Activated naive CD8-positive, alpha-beta T cell (primary cell): Measurements from ENCODE around the gene CELSR3.

Experiments used
- H3K27ac Mint-ChIP-seq: one replicate; pipeline ENCODE4 v1.8.0; 2021; ENCODE audit warnings: mixed read lengths
- H3K27me3 Mint-ChIP-seq: one replicate; pipeline ENCODE4 v1.8.0; 2021; ENCODE audit warnings: mixed read lengths
- H3K36me3 Mint-ChIP-seq: one replicate; pipeline ENCODE4 v1.8.0; 2021; ENCODE audit warnings: mixed read lengths
- H3K4me1 Mint-ChIP-seq: one replicate; pipeline ENCODE4 v1.8.0; 2021; ENCODE audit warnings: low read depth, mixed read lengths
- H3K4me3 Mint-ChIP-seq: one replicate; pipeline ENCODE4 v1.8.0; 2021; ENCODE audit warnings: mild to moderate bottlenecking, mixed read lengths
- H3K9me3 Mint-ChIP-seq: one replicate; pipeline ENCODE4 v1.8.0; 2021; ENCODE audit warnings: low read depth, mixed read lengths

The CELSR3 gene

DNA sequence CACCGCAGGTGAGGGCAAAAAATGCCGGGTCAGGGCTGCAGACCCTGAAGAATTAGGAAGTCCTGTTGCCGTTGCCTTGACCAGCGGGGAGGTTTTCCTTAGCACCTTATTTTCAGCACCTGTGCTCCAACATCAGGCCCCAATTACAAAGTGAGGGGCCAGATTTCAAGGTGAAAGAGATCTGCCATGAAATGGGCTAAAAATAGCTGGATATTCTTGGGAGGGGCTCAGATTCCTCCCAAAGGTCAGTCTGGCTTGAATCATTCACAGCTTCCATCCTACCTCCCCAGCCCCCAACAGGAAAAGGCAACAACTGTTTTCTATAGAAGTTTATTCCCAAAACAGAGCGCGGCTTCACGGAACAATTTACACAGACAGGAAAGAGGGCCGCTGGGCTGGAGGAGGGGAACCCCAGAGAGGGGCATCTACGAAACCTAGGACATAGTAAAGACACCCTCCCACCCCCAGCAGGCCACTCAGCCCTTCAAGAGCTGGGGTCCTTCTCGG, 26.5 kb downstream of the CELSR3 start:
- no peaks in the 10 kb centered on the region for H3K36me3 Mint-ChIP-seq
- H3K9me3 Mint-ChIP-seq = no peaks in the 10 kb centered on the region
- no peaks in the 10 kb centered on the region for H3K27me3 Mint-ChIP-seq
- H3K27ac Mint-ChIP-seq = no peak overlapping the region
- H3K4me1 Mint-ChIP-seq = peaks cover 18% of the 10 kb centered on the region
- peak overlapping the region; percentile 87 for H3K4me3 Mint-ChIP-seq

GRCh38 chr3:48635222-48636021, 27.3 kb downstream of the CELSR3 start, which contains the start of gene SLC26A6:
SLC26A6 (minus strand) TSS chr3:48635461; CDS start chr3:48635393, 68 bp downstream.
- H3K4me1 Mint-ChIP-seq = peaks cover 18% of the 10 kb centered on the region
- no peaks in the 10 kb centered on the region for H3K9me3 Mint-ChIP-seq
- H3K36me3 Mint-ChIP-seq = no peaks in the 10 kb centered on the region
- peak within 1 kb of the TSS; percentile 87 for H3K4me3 Mint-ChIP-seq
- no peaks in the 10 kb centered on the region for H3K27me3 Mint-ChIP-seq
- H3K27ac Mint-ChIP-seq = peak within 1 kb of the TSS; percentile 46

DNA sequence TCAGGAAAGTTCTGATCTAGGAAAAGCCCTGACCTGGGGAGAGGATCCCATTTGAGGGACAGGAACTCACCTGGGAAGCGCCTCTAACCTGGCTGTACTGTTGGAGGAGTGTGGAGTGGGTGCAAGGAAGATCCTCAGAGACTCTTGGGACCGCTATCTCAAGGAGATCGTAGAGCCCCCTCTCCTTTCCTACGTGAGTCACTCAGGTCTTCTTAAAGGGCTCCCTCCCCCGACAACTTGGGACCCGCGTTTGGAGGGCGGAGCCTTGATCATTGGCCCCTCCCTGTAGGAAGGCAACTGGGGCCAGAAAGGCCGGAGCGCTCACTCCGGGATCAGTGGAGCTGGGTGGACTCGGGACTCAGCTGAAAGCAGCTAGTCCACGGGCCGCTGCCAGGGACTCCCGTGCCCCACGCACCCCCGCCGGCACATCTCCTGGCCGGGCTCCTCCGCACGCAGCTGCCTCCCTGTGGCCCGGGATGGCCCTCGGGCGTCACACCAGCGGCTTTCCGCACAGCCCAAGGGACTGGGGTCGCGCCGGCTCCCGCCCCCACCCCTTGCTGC, 27.9 kb downstream of the CELSR3 start:
- H3K27ac Mint-ChIP-seq = peak overlapping the region; percentile 10

GRCh38 chr3:48633743-48634142, 28.9 kb downstream of the CELSR3 start:
- Mint-ChIP-seq H3K36me3 (no peaks in the 10 kb centered on the region), H3K4me1 (peaks cover 18% of the 10 kb centered on the region), H3K27ac (no peak overlapping the region), H3K9me3 (no peaks in the 10 kb centered on the region), H3K27me3 (no peaks in the 10 kb centered on the region), H3K4me3 (peak overlapping the region; percentile 27)

More for the DNA sequence above, 27.9 kb downstream of the CELSR3 start:
- H3K9me3 Mint-ChIP-seq = no peaks in the 10 kb centered on the region
- H3K4me3 Mint-ChIP-seq = peak overlapping the region; percentile 87
- H3K36me3 Mint-ChIP-seq = no peaks in the 10 kb centered on the region
- H3K27me3 Mint-ChIP-seq = no peaks in the 10 kb centered on the region
- H3K4me1 Mint-ChIP-seq = peaks cover 18% of the 10 kb centered on the region

DNA sequence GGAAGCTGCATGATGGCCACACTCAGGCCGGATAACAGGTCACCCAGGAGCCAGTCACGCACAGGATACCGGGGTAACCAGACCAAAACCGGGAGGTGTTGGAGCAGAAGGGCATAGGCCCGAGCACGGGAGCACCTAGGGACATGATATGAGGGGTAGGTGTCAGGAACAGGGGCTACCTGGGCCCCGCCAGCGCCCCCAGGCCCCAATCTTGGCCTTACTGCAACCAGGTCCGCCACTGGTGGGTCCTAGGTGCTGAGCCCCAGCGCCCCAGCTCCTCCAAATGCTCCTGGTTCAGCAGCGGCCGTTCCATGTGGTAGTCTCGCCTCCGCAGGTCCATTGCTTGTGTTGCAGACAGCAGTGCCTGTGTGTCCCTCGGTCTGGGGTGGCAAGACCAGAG, 29.4 kb downstream of the CELSR3 start:
- Mint-ChIP-seq H3K9me3 (no peaks in the 10 kb centered on the region), H3K27ac (no peak overlapping the region), H3K4me1 (peaks cover 18% of the 10 kb centered on the region), H3K36me3 (no peaks in the 10 kb centered on the region), H3K4me3 (peak overlapping the region; percentile 27), H3K27me3 (no peaks in the 10 kb centered on the region)

DNA sequence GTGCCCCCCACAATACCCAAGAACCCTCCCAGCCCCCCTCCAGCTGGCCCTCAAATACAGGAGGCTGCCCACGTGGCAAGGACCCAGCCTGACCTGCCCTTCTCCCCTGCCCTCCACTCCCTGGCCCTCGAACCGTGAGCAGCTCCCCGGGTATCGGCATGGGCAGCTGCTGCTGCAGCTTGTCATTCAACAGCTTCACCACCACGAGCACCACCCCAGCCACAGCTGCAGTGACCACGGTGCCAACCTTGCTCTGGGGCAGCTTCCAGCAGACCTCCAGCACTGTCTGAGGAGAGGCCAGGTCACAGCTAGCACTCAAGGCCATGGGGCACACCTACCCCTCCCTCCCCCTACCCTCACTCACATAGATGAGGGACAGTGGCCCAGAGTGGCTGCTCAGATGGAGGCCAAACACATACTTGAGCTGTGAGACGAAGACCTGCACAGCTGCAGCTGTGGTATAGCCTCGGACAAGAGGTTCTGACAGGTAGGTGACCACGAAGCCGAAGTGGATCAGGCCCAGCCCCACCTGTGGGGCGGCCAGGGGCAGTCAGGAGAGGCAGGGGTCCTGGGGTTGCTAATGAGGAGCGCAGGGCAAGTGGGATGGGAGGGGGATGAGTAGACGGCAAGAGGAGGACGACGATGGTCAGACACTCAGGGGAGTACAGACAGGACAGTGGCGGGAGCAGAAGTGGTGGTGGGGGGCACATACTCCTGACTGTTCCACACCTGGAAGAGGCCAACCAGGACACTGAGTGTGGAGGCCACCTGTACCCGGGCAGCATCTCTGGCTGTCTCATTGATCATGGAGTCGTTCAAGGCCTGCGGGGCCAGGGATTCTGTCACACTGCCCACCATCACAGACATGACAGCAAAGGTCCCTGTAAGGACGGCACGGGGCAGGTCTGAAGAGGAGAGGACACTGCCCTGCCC, 30.9 kb downstream of the CELSR3 start:
- H3K4me1 Mint-ChIP-seq = peaks cover 18% of the 10 kb centered on the region
- H3K27ac Mint-ChIP-seq = no peak overlapping the region
- H3K4me3 Mint-ChIP-seq = no peak overlapping the region
- peaks cover 3% of the 10 kb centered on the region for H3K36me3 Mint-ChIP-seq
- no peaks in the 10 kb centered on the region for H3K9me3 Mint-ChIP-seq
- H3K27me3 Mint-ChIP-seq = no peaks in the 10 kb centered on the region

DNA sequence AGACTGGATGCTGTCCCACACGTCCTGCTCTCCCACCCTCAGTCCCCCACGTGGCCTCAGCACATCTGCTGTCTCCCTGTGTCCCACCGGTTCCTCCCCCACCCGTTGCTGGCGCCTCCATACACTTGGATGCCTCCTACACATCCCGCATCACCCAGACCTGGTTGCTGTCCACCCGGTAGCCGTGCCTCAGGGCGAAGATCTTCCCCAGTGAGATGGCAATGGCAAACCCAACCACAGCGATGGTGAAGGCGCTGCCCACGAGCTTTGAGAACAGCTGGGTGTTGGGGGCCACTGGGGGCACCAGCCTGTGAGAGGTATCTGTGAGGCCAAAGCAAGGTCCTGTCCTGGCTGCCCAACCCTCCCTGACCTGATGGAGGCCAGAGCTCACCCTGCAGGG, 31.9 kb downstream of the CELSR3 start:
- Mint-ChIP-seq H3K9me3 (no peaks in the 10 kb centered on the region), H3K4me3 (no peak overlapping the region), H3K27ac (no peak overlapping the region), H3K4me1 (peaks cover 13% of the 10 kb centered on the region), H3K36me3 (peaks cover 3% of the 10 kb centered on the region), H3K27me3 (no peaks in the 10 kb centered on the region)

- Mint-ChIP-seq H3K9me3 (no peaks in the 10 kb centered on the region), H3K4me3 (no peak overlapping the region), H3K27me3 (no peaks in the 10 kb centered on the region), H3K27ac (no peak overlapping the region), H3K4me1 (peaks cover 11% of the 10 kb centered on the region), H3K36me3 (peaks cover 3% of the 10 kb centered on the region)
Measured at GRCh38 chr3:48630407-48630806, 32.3 kb downstream of the CELSR3 start.

DNA sequence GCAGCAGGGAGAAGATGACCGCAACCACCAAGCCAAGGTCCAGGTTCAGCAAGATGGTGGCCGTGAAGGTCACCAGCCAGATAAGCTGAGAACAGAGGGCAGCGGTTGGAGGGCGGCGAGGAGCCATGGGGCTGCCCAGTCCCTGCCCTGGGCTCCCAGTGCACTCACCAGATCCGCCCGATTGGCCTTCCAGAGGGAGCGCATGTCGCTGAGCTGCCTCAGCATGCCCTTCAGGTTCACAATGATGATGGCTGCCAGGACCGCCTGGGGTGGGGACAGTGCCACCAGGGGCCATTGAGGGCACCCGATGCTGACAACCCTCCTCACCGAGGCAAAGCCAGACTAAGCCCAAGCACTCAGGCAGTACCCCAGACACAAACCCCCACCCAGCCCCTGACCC, 32.8 kb downstream of the CELSR3 start:
- H3K4me3 Mint-ChIP-seq = no peak overlapping the region

GRCh38 chr3:48628277-48629017, 34.2 kb downstream of the CELSR3 start:
- no peak overlapping the region for H3K4me3 Mint-ChIP-seq

More for the DNA sequence above, 32.8 kb downstream of the CELSR3 start:
- Mint-ChIP-seq H3K36me3 (peaks cover 3% of the 10 kb centered on the region), H3K27me3 (no peaks in the 10 kb centered on the region), H3K27ac (no peak overlapping the region), H3K4me1 (peaks cover 11% of the 10 kb centered on the region), H3K9me3 (no peaks in the 10 kb centered on the region)

DNA sequence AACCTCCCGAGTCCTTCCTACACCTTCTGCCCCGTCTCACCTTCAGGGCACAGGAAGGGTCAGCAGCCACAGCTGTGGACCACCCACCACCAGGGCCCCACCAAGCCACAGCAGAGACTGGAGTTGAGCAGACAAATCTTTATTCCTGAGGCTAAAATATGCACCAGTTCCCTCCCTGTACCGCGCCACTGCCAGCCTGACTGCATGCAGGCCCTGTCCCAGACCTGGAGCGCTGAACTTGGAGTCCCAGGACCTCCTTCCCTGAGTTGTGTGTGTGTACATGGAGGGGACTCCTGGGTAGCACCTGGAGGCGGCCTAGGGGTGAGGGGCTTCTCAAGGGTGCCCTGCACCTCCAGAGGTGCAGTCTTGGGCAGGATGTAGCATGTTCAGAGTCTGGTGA, 37.1 kb downstream of the CELSR3 start:
- peaks cover 3% of the 10 kb centered on the region for H3K36me3 Mint-ChIP-seq
- H3K4me1 Mint-ChIP-seq = peaks cover 13% of the 10 kb centered on the region
- no peaks in the 10 kb centered on the region for H3K9me3 Mint-ChIP-seq
- no peaks in the 10 kb centered on the region for H3K27me3 Mint-ChIP-seq
- H3K4me3 Mint-ChIP-seq = no peak overlapping the region
- H3K27ac Mint-ChIP-seq = no peak overlapping the region

More at GRCh38 chr3:48628277-48629017, 34.2 kb downstream of the CELSR3 start:
- no peak overlapping the region for H3K27ac Mint-ChIP-seq
- no peaks in the 10 kb centered on the region for H3K9me3 Mint-ChIP-seq
- H3K4me1 Mint-ChIP-seq = peaks cover 16% of the 10 kb centered on the region
- peaks cover 3% of the 10 kb centered on the region for H3K36me3 Mint-ChIP-seq
- H3K27me3 Mint-ChIP-seq = no peaks in the 10 kb centered on the region

DNA sequence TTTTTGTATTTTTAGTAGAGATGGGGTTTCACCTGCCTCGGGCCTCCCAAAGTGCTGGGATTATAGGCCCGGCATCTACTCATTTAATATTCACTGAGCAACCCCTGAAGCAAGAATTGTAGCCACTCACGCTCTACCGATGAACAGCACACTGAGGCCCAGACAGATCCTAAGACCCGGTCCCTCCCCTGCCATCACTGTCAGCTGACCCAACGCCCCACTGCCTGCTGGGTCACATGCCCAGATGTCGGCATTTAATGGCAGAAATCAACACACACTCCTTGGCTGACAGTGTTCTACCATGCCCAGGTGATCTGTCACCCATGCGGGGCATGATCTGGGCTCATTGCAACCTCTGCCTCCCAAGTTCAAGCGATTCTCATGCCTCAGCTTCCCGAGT, 37.9 kb downstream of the CELSR3 start:
- Mint-ChIP-seq H3K4me3 (no peak overlapping the region), H3K27ac (no peak overlapping the region), H3K4me1 (peaks cover 13% of the 10 kb centered on the region), H3K36me3 (peaks cover 3% of the 10 kb centered on the region), H3K27me3 (no peaks in the 10 kb centered on the region), H3K9me3 (no peaks in the 10 kb centered on the region)

GRCh38 chr3:48623851-48624547, 38.7 kb downstream of the CELSR3 start:
- no peaks in the 10 kb centered on the region for H3K27me3 Mint-ChIP-seq
- H3K4me1 Mint-ChIP-seq = peaks cover 13% of the 10 kb centered on the region
- H3K4me3 Mint-ChIP-seq = no peak overlapping the region
- no peak overlapping the region for H3K27ac Mint-ChIP-seq
- no peaks in the 10 kb centered on the region for H3K9me3 Mint-ChIP-seq
- H3K36me3 Mint-ChIP-seq = peaks cover 3% of the 10 kb centered on the region

DNA sequence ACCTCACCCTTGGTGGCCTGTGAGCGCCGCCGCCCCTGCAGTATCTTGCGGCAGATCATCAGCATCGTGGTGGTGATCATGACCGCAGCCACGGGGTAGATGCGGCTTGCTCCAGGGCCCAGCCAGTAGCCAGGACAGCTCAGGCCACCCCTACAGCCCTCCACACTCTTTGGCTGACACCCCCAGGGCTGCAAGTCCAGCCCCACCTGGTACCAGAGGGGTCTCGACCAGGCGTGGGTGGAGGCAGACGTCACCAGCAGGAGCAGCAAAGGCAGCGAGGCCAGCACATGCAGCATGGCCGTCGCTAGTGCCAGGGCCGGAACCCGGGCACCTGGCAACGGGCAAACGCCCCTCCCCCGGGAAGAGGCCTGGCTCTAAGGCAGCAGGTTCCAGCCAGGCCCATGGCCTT, 41.2 kb downstream of the CELSR3 start, which contains the start of gene TMEM89:
Gene TMEM89, minus strand, starts transcription at position 309 of the 409 bp plus-strand sequence. Its CDS starts 13 bp downstream, at position 296.
- peaks cover 7% of the 10 kb centered on the region for H3K9me3 Mint-ChIP-seq
- H3K27me3 Mint-ChIP-seq = no peaks in the 10 kb centered on the region
- no peak within 1 kb of the TSS for H3K27ac Mint-ChIP-seq
- H3K4me3 Mint-ChIP-seq = no peak within 1 kb of the TSS
- peaks cover 6% of the 10 kb centered on the region for H3K36me3 Mint-ChIP-seq
- H3K4me1 Mint-ChIP-seq = peaks cover 13% of the 10 kb centered on the region
